ENCODE data around the gene ZNF714.

The ZNF714 gene

GRCh38 chr19:21065336-21065735, 16.7 kb upstream of the ZNF714 start:
- no peak overlapping the region for H3K4me3 Mint-ChIP-seq
- H3K9me3 Mint-ChIP-seq, result peaks cover 51% of the 10 kb centered on the region
- no peak for TF ChIP-seq CTCF (IDR thresholded peaks at IDR 0.05)
- DNase-seq, result no peak
- no peaks in the 10 kb centered on the region for H3K27me3 Mint-ChIP-seq (ENCODE audit: low read depth, poor library complexity)
- H3K4me1 Mint-ChIP-seq, result no peaks in the 10 kb centered on the region
- peaks cover 75% of the 10 kb centered on the region for H3K36me3 Mint-ChIP-seq (ENCODE audit: low read depth)
- no peak overlapping the region for H3K27ac Mint-ChIP-seq

DNA sequence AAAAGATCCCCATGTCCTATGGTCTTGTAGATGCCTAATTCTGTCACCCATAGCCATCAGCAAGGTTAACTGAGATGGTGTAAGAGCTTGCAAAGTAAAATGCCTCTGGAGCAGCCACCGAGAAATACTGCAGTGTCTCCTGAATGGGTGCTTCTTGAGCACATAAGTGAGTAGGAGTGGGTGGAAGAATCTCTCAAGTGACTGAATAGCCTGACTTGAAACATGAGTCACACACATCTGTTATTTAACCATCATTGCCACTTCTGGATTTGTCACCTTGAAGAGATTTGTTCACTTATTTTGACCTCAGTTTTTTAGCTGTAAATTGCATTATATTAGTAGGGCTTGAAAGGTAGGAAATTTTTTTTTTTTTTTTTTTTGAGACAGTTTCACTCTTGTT, 2.3 kb downstream of the ZNF714 start:
- H3K36me3 Mint-ChIP-seq (ENCODE audit: low read depth), result peaks cover 77% of the 10 kb centered on the region
- DNase-seq, result no peak
- peaks cover 18% of the 10 kb centered on the region for H3K9me3 Mint-ChIP-seq
- peak overlapping the region; percentile 100 for H3K4me3 Mint-ChIP-seq
- peak overlapping the region; percentile 75 for H3K27ac Mint-ChIP-seq
- H3K4me1 Mint-ChIP-seq, result peaks cover 48% of the 10 kb centered on the region
- TF ChIP-seq CTCF (IDR thresholded peaks at IDR 0.05), result no peak
- H3K27me3 Mint-ChIP-seq (ENCODE audit: low read depth, poor library complexity), result no peaks in the 10 kb centered on the region

- Mint-ChIP-seq H3K36me3 (ENCODE audit: low read depth) (peaks cover 94% of the 10 kb centered on the region), H3K27me3 (ENCODE audit: low read depth, poor library complexity) (no peaks in the 10 kb centered on the region), H3K4me3 (no peak overlapping the region), H3K4me1 (peaks cover 44% of the 10 kb centered on the region), H3K9me3 (peaks cover 17% of the 10 kb centered on the region), H3K27ac (no peak overlapping the region)
- no peak for DNase-seq
- TF ChIP-seq CTCF (IDR thresholded peaks at IDR 0.05), result no peak
These were observed 5.9 kb downstream of the ZNF714 start for GRCh38 chr19:21087871-21088270.

DNA sequence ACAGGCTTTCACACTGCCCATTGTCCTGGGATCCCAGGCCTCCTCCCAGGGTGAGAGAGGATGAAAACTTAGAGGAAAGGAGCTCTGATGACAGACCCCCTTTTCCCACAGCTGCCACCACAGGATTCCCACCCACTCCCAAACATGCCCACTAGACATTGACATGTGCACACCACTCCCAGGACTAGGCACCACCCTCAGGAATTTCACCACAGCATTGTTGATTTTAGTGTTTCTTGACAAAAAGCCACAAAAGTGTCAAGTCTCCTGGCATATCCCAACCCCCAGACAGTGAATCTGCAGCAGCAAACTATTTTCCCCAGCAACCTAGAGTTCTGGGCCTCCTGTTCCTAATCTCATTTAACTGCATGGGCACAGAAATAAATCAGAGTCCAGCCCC, 10.1 kb downstream of the ZNF714 start:
- Mint-ChIP-seq H3K27ac (peak overlapping the region; percentile 68), H3K4me1 (peaks cover 8% of the 10 kb centered on the region), H3K9me3 (peaks cover 26% of the 10 kb centered on the region), H3K4me3 (no peak overlapping the region), H3K27me3 (ENCODE audit: low read depth, poor library complexity) (no peaks in the 10 kb centered on the region), H3K36me3 (ENCODE audit: low read depth) (peaks cover 94% of the 10 kb centered on the region)
- TF ChIP-seq CTCF (IDR thresholded peaks at IDR 0.05), result no peak
- DNase-seq, result no peak

DNA sequence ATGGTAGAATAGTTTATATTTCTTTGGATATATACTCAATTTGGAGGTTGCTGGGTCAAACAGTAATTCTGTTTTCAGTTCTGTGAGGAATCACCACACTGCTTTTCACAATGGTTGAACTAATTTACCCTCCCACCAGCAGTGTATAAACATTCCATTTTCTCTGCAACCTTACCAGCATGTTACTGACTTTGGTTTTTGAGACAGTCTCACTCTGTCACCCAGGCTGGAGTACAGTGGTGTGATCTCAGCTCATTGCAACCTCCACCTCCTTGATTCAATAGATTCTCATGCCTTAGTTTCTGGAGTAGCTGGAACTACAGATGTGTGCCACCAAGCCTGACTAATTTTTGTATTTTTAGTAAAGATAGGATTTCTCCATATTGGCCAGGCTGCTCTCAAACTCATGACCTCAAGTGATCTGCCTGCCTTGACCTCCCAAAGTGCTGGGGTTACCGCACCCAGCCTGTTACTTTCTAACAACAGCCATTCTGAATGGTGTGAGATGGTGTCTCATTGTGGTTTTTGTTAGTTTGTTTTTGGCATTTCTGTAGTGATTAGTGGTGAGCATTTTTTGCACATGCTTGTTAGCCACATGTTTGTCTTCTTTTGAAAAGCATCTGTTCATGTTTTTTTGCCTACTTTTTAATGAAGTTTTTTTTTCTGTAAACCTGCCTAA, 12.5 kb downstream of the ZNF714 start:
- TF ChIP-seq CTCF (IDR thresholded peaks at IDR 0.05), result no peak
- H3K27me3 Mint-ChIP-seq (ENCODE audit: low read depth, poor library complexity), result no peaks in the 10 kb centered on the region
- H3K4me1 Mint-ChIP-seq, result peaks cover 8% of the 10 kb centered on the region
- H3K36me3 Mint-ChIP-seq (ENCODE audit: low read depth), result peaks cover 95% of the 10 kb centered on the region
- H3K4me3 Mint-ChIP-seq, result no peak overlapping the region
- peaks cover 26% of the 10 kb centered on the region for H3K9me3 Mint-ChIP-seq
- peak overlapping the region; percentile 71 for H3K27ac Mint-ChIP-seq
- no peak for DNase-seq

DNA sequence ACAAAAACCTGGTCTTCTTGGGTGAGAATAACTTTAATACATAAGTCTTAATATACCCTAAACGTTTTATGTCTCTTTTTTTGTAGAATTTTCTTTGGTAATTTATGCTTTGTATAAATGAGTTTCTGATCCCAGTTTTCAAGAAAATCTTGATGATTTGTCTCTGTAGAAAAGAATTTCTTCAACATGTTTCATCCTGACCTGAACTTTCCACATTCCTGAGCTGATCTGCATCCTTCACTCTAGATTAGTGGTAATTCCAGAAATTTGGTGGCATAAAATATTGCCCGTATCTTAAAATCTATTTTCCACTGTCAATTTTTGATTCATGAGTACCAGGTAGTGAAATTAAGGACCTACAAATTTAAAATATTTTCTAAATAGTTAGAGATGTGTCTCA, 16.3 kb downstream of the ZNF714 start:
- Mint-ChIP-seq H3K9me3 (peaks cover 17% of the 10 kb centered on the region), H3K27ac (no peak overlapping the region), H3K4me3 (no peak overlapping the region), H3K4me1 (no peaks in the 10 kb centered on the region), H3K27me3 (ENCODE audit: low read depth, poor library complexity) (no peaks in the 10 kb centered on the region), H3K36me3 (ENCODE audit: low read depth) (peaks cover 84% of the 10 kb centered on the region)
- no peak for TF ChIP-seq CTCF (IDR thresholded peaks at IDR 0.05)
- no peak for DNase-seq

Measured in nephron progenitor cell (in vitro differentiated cells).